H9 (cell line): ENCODE data around the gene TMEM271. TPM values are rescaled to one million over a fixed set of nuclear protein-coding genes. Genes with fewer than 3 reads are reported as not detected.

ENCODE experiments used
- DNase-seq: peaks from one replicate; pipeline ENCODE4 v3.0.0-alpha.2; 2017
- H2AFZ ChIP-seq: one replicate; pipeline ENCODE4 v1.6.1; 2013; ENCODE audit warnings: mild to moderate bottlenecking, low read length, control low read depth, moderate library complexity
- H2AK5ac ChIP-seq: 2 replicates; pipeline ENCODE4 v1.6.1; 2013; ENCODE audit warnings: low read length, control low read depth, mixed read lengths; ENCODE audit not compliant: insufficient read length
- H2BK120ac ChIP-seq: one replicate; pipeline ENCODE4 v1.6.1; 2013; ENCODE audit warnings: low read depth, mild to moderate bottlenecking, low read length, control low read depth, inconsistent platforms; ENCODE audit not compliant: poor library complexity, severe bottlenecking
- H2BK12ac ChIP-seq: 2 replicates; pipeline ENCODE4 v1.6.1; 2013; ENCODE audit warnings: low read length, control low read depth, mixed read lengths, low read depth; ENCODE audit not compliant: insufficient read length
- H2BK15ac ChIP-seq: 2 replicates; pipeline ENCODE4 v1.6.1; 2013; ENCODE audit warnings: low read depth, low read length, control low read depth
- H2BK20ac ChIP-seq: one replicate; pipeline ENCODE4 v1.6.1; 2013; ENCODE audit warnings: low read depth, mild to moderate bottlenecking, low read length, control low read depth, inconsistent platforms; ENCODE audit not compliant: poor library complexity, severe bottlenecking
- H2BK5ac ChIP-seq: 2 replicates; pipeline ENCODE4 v1.6.1; 2013; ENCODE audit warnings: low read length, control low read depth, mixed read lengths; ENCODE audit not compliant: insufficient read length
- H3K14ac ChIP-seq: 2 replicates; pipeline ENCODE4 v1.6.1; 2013; ENCODE audit warnings: low read length, control low read depth; ENCODE audit not compliant: insufficient read depth
- H3K18ac ChIP-seq: 2 replicates; pipeline ENCODE4 v1.6.1; 2013; ENCODE audit warnings: low read depth, mild to moderate bottlenecking, mixed read lengths, low read length, control low read depth; ENCODE audit not compliant: insufficient read length
- H3K23ac ChIP-seq: 2 replicates; pipeline ENCODE4 v1.6.1; 2013; ENCODE audit warnings: low read length, control low read depth, mixed read lengths, low read depth; ENCODE audit not compliant: insufficient read length
- H3K23me2 ChIP-seq: 2 replicates; pipeline ENCODE4 v1.6.1; 2013; ENCODE audit warnings: low read depth, mild to moderate bottlenecking, mixed read lengths, low read length, control low read depth; ENCODE audit not compliant: insufficient read length, poor library complexity, severe bottlenecking
- H3K27ac ChIP-seq: 2 replicates; pipeline ENCODE4 v1.5.1; 2013; ENCODE audit warnings: low read length, control low read depth, mixed read lengths, low read depth; ENCODE audit not compliant: insufficient read length
- H3K27me3 ChIP-seq: 2 replicates; pipeline ENCODE4 v1.6.1; 2013; ENCODE audit warnings: low read length, control low read depth, inconsistent platforms; ENCODE audit not compliant: insufficient read depth
- H3K4ac ChIP-seq: 2 replicates; pipeline ENCODE4 v1.6.1; 2013; ENCODE audit warnings: low read depth, mild to moderate bottlenecking, control low read depth, inconsistent platforms, low read length, moderate library complexity
- H3K4me1 ChIP-seq: 2 replicates; pipeline ENCODE4 v1.6.1; 2013; ENCODE audit warnings: low read length, control low read depth, inconsistent platforms; ENCODE audit not compliant: insufficient read depth
- H3K4me2 ChIP-seq: 2 replicates; pipeline ENCODE4 v1.6.1; 2013; ENCODE audit warnings: low read length, control low read depth, mixed read lengths; ENCODE audit not compliant: insufficient read length, insufficient read depth
- H3K56ac ChIP-seq: 2 replicates; pipeline ENCODE4 v1.6.1; 2013; ENCODE audit warnings: low read depth, mild to moderate bottlenecking, mixed read lengths, low read length, control low read depth; ENCODE audit not compliant: insufficient read length
- H3K79me1 ChIP-seq: 2 replicates; pipeline ENCODE4 v1.6.1; 2013; ENCODE audit warnings: low read depth, mild to moderate bottlenecking, moderate library complexity, low read length, control low read depth, inconsistent platforms; ENCODE audit not compliant: insufficient read depth, poor library complexity, severe bottlenecking
- H3K79me2 ChIP-seq: 2 replicates; pipeline ENCODE4 v1.6.1; 2013; ENCODE audit warnings: low read length, control low read depth, inconsistent platforms; ENCODE audit not compliant: insufficient read depth
- H3K9ac ChIP-seq: 2 replicates; pipeline ENCODE4 v1.6.1; 2013; ENCODE audit warnings: low read length, control low read depth, mixed read lengths; ENCODE audit not compliant: insufficient read length; ENCODE audit errors: extremely low read depth
- H3K9me3 ChIP-seq: one replicate; pipeline ENCODE4 v1.6.1; 2013; ENCODE audit warnings: low read depth, low read length, inconsistent platforms; ENCODE audit not compliant: control insufficient read depth
- H3T11ph ChIP-seq: one replicate; pipeline ENCODE4 v1.6.1; 2013; ENCODE audit warnings: mild to moderate bottlenecking, low read length, control low read depth, inconsistent platforms
- H4K20me1 ChIP-seq: one replicate; pipeline ENCODE4 v1.6.1; 2013; ENCODE audit not compliant: control insufficient read depth, insufficient read length, insufficient read depth
- H4K5ac ChIP-seq: 2 replicates; pipeline ENCODE4 v1.6.1; 2013; ENCODE audit warnings: low read depth, mild to moderate bottlenecking, mixed read lengths, low read length, control low read depth; ENCODE audit not compliant: insufficient read length
- H4K8ac ChIP-seq: replicated peaks from 2 replicates; pipeline ENCODE4 v1.6.1; 2013; ENCODE audit warnings: low read length, control low read depth, mixed read lengths, low read depth; ENCODE audit not compliant: insufficient read length
- H4K91ac ChIP-seq: 2 replicates; pipeline ENCODE4 v1.6.1; 2013; ENCODE audit warnings: low read depth, mild to moderate bottlenecking, moderate library complexity, mixed read lengths, low read length, control low read depth; ENCODE audit not compliant: insufficient read length
- H3K27ac Mint-ChIP-seq, 3 experiments: 2 replicates in 2 of 3; 3 replicates in 1 of 3; pipeline ENCODE4 v1.8.0; 2020 to 2021; ENCODE audit warnings: mixed read lengths in 3 of 3, mild to moderate bottlenecking in 1 of 3, moderate library complexity in 1 of 3
- H3K27me3 Mint-ChIP-seq: 2 replicates; pipeline ENCODE4 v1.8.0; 2021; ENCODE audit warnings: low read depth, mild to moderate bottlenecking, moderate library complexity, mixed read lengths
- H3K36me3 Mint-ChIP-seq, 3 experiments: 2 replicates in 2 of 3; 3 replicates in 1 of 3; pipeline ENCODE4 v1.8.0; 2020 to 2021; ENCODE audit warnings: low read depth in 3 of 3, mixed read lengths in 3 of 3; ENCODE audit not compliant: insufficient read depth in 1 of 3
- H3K4me1 Mint-ChIP-seq, 2 experiments: 2 replicates each; pipeline ENCODE4 v1.8.0; 2020; ENCODE audit warnings: mixed read lengths in 2 of 2
- H3K4me3 Mint-ChIP-seq, 2 experiments: 2 replicates in 1 of 2; 3 replicates in 1 of 2; pipeline ENCODE4 v1.8.0; 2020 to 2021; ENCODE audit warnings: mild to moderate bottlenecking in 2 of 2, mixed read lengths in 2 of 2, moderate library complexity in 1 of 2
- H3K9me3 Mint-ChIP-seq, 2 experiments: 2 replicates in 1 of 2; 3 replicates in 1 of 2; pipeline ENCODE4 v1.8.0; 2020; ENCODE audit warnings: mild to moderate bottlenecking in 2 of 2, mixed read lengths in 2 of 2, moderate library complexity in 1 of 2
- WGBS: extraction: QIAGEN DNeasy Blood & Tissue Kit; methylation state at CpG from one replicate; pipeline ENCODE4 v1.1.7; 2013; ENCODE audit warnings: missing lambda C conversion rate, low lambda C conversion rate, mixed read lengths; ENCODE audit not compliant: insufficient read length; ENCODE audit errors: extremely low coverage; 5-methylcytosine and 5-hydroxymethylcytosine counted together
- total RNA-seq: library from RNA; stranded (reverse); gene quantifications from 2 replicates; pipeline ENCODE4 v1.2.1, GENCODE V29; 2021
- TF ChIP-seq, protein P1 (sequence below): fragments of 200-600 bp; sonication (generic); conservative IDR thresholded peaks from 3 replicates; pipeline ENCODE4 v1.8.0; 2021; ENCODE audit warnings: antibody characterized with exemption, mild to moderate bottlenecking

The TMEM271 gene
- total RNA-seq, 1 experiment from 2014 or later: 0.09 TPM

DNA sequence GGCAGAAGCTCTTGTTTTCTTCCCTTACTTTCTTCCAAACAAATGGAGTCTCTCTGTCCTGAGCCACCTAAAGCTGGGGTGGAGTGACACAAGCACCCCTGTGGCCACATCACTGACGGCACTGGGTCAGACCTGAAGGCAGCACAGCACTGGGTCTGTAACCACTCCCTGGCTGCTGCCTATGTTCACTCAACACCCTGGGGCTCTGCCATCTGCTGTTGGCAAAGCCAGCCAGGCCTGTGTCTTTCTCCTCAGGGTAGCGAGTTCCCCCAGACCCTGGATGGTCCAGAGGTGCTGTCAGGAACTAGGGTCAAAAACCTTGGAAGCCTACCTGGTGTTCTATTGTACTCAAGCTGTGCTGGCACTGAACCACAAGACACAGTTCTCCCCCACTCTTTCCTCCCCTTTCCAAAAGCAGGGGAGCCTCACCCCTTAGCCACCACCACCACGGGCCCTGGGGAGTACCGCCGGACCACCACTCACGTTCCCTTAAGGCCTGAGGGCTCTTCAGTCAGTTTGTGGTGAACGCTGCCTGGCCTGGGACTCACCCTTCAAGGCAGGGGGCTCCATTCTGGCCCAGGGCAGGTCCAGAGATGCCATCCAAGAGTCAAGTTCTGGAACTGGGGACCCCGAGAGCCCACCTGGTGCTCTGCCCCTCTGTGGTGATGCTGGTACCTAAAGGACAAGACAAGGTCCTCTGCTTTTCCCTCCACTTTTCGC, 31.5 kb downstream of the TMEM271 start:
- Histone ChIP-seq H3K27me3 (no peaks in the 10 kb centered on the region), H4K91ac (no peak overlapping the region), H2BK15ac (no peak overlapping the region), H2AK5ac (no peak overlapping the region), H3K23ac (no peak overlapping the region), H2BK120ac (no peak overlapping the region), H3K14ac (no peak overlapping the region; the same call in 1 of the 2 replicates), H3K56ac (no peak overlapping the region), H3K4me2 (no peak overlapping the region), H4K5ac (no peak overlapping the region), H3K9ac (no peak overlapping the region), H3T11ph (no peak overlapping the region), H3K4me1 (no peaks in the 10 kb centered on the region), H3K79me2 (no peaks in the 10 kb centered on the region), H2AFZ (no peak overlapping the region), H3K9me3 (no peaks in the 10 kb centered on the region), H3K18ac (no peak overlapping the region), H2BK5ac (no peak overlapping the region), H3K23me2 (no peaks in the 10 kb centered on the region), H4K8ac (no peak overlapping the region), H3K79me1 (no peaks in the 10 kb centered on the region), H3K27ac (no peak overlapping the region), H4K20me1 (no peaks in the 10 kb centered on the region), H2BK20ac (no peak overlapping the region), H3K4ac (no peak overlapping the region), H2BK12ac (no peak overlapping the region)
- DNase-seq: no peak
- peaks cover 0 to 2% of the 10 kb centered on the region in 2 experiments; a peak in 1 of 4 replicates for H3K4me1 Mint-ChIP-seq
- no peaks in the 10 kb centered on the region; a peak in 1 of 7 replicates for H3K36me3 Mint-ChIP-seq
- no peak overlapping the region for H3K4me3 Mint-ChIP-seq
- peaks cover 32% of the 10 kb centered on the region for H3K27me3 Mint-ChIP-seq
- peaks cover 2 to 8% of the 10 kb centered on the region in 2 experiments; a peak in 3 of 5 replicates for H3K9me3 Mint-ChIP-seq
- TF ChIP-seq, protein P1, sequence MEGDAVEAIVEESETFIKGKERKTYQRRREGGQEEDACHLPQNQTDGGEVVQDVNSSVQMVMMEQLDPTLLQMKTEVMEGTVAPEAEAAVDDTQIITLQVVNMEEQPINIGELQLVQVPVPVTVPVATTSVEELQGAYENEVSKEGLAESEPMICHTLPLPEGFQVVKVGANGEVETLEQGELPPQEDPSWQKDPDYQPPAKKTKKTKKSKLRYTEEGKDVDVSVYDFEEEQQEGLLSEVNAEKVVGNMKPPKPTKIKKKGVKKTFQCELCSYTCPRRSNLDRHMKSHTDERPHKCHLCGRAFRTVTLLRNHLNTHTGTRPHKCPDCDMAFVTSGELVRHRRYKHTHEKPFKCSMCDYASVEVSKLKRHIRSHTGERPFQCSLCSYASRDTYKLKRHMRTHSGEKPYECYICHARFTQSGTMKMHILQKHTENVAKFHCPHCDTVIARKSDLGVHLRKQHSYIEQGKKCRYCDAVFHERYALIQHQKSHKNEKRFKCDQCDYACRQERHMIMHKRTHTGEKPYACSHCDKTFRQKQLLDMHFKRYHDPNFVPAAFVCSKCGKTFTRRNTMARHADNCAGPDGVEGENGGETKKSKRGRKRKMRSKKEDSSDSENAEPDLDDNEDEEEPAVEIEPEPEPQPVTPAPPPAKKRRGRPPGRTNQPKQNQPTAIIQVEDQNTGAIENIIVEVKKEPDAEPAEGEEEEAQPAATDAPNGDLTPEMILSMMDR: no peak
- H3K27ac Mint-ChIP-seq: no peak overlapping the region
- WGBS: no CpG with 5 or more reads among the region's 9 CpGs
